HG02642 (cell line): Measurements from ENCODE around the gene ETF1.

ENCODE experiments used
- ATAC-seq: cut with Tn5 transposase; IDR thresholded peaks from one replicate; pipeline ENCODE4 v1.9.1; 2021; ENCODE audit warnings: mild to moderate bottlenecking; ENCODE audit not compliant: unreplicated experiment, poor library complexity

ETF1 gene

GRCh38 chr5:138465261-138466124 lies 77.5 kb downstream of the ETF1 start, which contains the start of gene EGR1:
TSS of gene EGR1 (plus strand) at chr5:138465479. CDS start at chr5:138465762, 283 bp downstream.
- peak; percentile 66 for ATAC-seq

- peak; percentile 74 for ATAC-seq
These were observed 78.4 kb downstream of the ETF1 start for GRCh38 chr5:138464388-138465260.

- peak; percentile 44 for ATAC-seq
These were observed 79.0 kb downstream of the ETF1 start for GRCh38 chr5:138464008-138464387.

GRCh38 chr5:138463419-138464007 lies 79.5 kb downstream of the ETF1 start:
- ATAC-seq, result no peak

GRCh38 chr5:138461343-138462125 lies 81.5 kb downstream of the ETF1 start:
- no peak for ATAC-seq

- no peak for ATAC-seq
These were observed 82.9 kb downstream of the ETF1 start for GRCh38 chr5:138460032-138460693.

- peak; percentile 25 for ATAC-seq
These were observed 83.6 kb downstream of the ETF1 start for GRCh38 chr5:138459311-138459933.

GRCh38 chr5:138458856-138459255 lies 84.2 kb downstream of the ETF1 start:
- no peak for ATAC-seq

- no peak for ATAC-seq
These were observed 84.7 kb downstream of the ETF1 start for GRCh38 chr5:138458384-138458783.

- no peak for ATAC-seq
These were observed 85.3 kb downstream of the ETF1 start for GRCh38 chr5:138457531-138458275.
